Lower leg skin (tissue), 3 donors: ENCODE data around the gene THSD4.

Experiments used
- POLR2A ChIP-seq, 2 donors: fragments of 450-650 bp; IDR thresholded peaks; one replicate each; pipeline ENCODE4 v1.6.1; 2016 to 2017; ENCODE audit warnings: antibody characterized with exemption in 2 of 2, mild to moderate bottlenecking in 1 of 2, moderate library complexity in 1 of 2
- TF ChIP-seq, protein P1 (sequence below), 3 donors: fragments of 450-650 bp; IDR thresholded peaks; one replicate each; pipeline ENCODE4 v1.5.1; 2016; ENCODE audit warnings: antibody characterized with exemption in 3 of 3, mild to moderate bottlenecking in 3 of 3, moderate library complexity in 2 of 3

DNA sequence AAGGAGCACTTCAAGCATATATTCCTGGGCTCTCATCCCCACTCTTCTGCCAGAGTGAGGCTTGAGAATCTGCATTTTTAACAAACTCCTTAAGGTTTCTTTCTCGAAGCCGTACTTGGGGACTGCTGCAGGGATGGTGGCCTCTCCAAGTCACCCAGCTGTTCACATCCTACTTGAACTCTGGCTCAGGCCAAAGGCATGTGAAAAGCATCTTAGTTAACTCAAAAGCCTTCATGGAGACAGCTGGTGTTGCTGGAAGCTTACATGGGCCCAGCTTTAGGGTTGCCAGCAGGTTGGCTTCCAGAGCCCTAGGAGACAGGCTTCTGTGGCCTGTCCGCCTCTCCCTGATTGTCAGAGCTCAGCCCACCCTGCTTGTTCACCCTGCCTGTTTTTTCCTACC is 139.2 kb downstream of the THSD4 start:
- TF ChIP-seq, protein P1, sequence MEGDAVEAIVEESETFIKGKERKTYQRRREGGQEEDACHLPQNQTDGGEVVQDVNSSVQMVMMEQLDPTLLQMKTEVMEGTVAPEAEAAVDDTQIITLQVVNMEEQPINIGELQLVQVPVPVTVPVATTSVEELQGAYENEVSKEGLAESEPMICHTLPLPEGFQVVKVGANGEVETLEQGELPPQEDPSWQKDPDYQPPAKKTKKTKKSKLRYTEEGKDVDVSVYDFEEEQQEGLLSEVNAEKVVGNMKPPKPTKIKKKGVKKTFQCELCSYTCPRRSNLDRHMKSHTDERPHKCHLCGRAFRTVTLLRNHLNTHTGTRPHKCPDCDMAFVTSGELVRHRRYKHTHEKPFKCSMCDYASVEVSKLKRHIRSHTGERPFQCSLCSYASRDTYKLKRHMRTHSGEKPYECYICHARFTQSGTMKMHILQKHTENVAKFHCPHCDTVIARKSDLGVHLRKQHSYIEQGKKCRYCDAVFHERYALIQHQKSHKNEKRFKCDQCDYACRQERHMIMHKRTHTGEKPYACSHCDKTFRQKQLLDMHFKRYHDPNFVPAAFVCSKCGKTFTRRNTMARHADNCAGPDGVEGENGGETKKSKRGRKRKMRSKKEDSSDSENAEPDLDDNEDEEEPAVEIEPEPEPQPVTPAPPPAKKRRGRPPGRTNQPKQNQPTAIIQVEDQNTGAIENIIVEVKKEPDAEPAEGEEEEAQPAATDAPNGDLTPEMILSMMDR (IDR thresholded peaks at IDR 0.05): no peak
- no peak for TF ChIP-seq POLR2A (IDR thresholded peaks at IDR 0.05)
